PC-3 (cell line): ENCODE measurements around the gene PSEN2.

Experiments used
- EZH2 ChIP-seq: fragments of 300-600 bp; sonication (generic); IDR thresholded peaks from one replicate; pipeline ENCODE4 v1.6.1; 2017; ENCODE audit warnings: antibody characterized with exemption, mild to moderate bottlenecking, low read length; ENCODE audit not compliant: unreplicated experiment
- EZH2phosphoT487 ChIP-seq: fragments of 300-600 bp; sonication (generic); IDR thresholded peaks from 2 replicates; pipeline ENCODE4 v1.6.1; 2018; ENCODE audit warnings: mild to moderate bottlenecking, antibody characterized with exemption, low read length, borderline replicate concordance
- TF ChIP-seq, protein P1 (sequence below): fragments of 300-600 bp; sonication (generic); conservative IDR thresholded peaks from 2 replicates; pipeline ENCODE4 v1.5.1; 2017; ENCODE audit warnings: antibody characterized with exemption, low read depth, mild to moderate bottlenecking, low read length

- TF ChIP-seq, protein P1, sequence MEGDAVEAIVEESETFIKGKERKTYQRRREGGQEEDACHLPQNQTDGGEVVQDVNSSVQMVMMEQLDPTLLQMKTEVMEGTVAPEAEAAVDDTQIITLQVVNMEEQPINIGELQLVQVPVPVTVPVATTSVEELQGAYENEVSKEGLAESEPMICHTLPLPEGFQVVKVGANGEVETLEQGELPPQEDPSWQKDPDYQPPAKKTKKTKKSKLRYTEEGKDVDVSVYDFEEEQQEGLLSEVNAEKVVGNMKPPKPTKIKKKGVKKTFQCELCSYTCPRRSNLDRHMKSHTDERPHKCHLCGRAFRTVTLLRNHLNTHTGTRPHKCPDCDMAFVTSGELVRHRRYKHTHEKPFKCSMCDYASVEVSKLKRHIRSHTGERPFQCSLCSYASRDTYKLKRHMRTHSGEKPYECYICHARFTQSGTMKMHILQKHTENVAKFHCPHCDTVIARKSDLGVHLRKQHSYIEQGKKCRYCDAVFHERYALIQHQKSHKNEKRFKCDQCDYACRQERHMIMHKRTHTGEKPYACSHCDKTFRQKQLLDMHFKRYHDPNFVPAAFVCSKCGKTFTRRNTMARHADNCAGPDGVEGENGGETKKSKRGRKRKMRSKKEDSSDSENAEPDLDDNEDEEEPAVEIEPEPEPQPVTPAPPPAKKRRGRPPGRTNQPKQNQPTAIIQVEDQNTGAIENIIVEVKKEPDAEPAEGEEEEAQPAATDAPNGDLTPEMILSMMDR: no peak
- TF ChIP-seq EZH2 (no peak), EZH2phosphoT487 (no peak)
These were observed 72.7 kb downstream of the PSEN2 start for GRCh38 chr1:226943156-226943555.
